Measurements from ENCODE around the gene NKD2.
"Not testable (repeated sequence)": the region's sequence is repeated elsewhere in the genome, so short reads cannot be mapped to it uniquely, and the experiment has no call there.

The NKD2 gene

GRCh38 chr5:1000831-1001230, 7.8 kb upstream of the NKD2 start:
- DNase-seq (ENCODE audit: low spot score) = not testable (repeated sequence)

DNA sequence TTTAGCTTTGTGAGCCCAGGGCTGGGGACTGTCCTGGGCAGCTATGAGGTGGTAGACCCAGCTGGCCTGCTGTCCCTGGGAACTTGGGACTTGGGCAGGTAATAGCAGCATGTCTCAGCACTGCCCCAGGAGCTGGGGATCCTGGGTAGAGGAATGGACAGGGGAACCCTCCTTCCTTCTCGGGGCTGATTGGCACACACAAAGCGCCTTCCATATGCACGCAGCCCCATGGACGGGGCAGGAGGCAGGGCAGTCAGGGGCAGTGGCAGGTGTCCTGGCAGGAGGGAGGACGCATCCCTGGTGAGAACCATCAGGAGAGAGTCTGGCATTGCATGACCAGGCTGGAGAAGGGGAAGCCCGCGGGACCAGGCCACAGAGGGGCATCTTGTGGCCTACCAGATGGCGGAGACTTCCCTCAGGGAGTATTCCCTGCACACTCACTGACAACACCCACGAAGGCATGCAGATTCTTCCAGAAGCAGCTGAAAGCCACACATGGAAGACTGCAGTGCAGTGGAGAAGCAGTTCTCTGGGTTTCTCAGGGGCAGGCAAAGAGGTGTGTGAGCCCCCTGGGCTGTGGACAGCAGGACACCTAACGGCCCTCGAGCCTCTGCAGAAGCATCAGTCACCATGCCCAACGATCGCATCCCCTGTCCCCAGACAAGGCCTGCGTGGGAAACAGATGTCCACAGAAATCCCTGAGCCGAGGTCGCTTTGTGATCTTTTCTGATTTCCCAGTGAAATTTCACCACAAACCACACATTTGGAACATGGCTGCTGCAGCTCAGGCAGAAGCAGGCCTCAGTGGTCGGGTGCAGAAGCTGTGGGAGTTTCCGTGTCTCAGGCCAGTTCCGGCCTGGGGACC, 7.0 kb upstream of the NKD2 start:
- no peak for DNase-seq (ENCODE audit: low spot score)

DNA sequence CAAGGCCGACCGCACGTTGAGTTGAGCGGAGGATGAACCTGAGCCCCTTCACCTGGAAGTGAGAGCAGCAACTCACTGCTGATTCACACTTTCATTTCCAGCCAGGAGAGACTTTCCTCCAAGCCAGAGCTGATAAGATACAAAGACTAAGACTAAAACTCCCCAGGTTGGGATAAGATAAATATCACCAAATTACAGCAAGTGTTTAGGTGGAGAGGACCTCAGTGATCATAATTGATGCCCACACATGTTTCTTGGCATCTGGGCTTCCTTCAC, 6.4 kb upstream of the NKD2 start:
- DNase-seq (ENCODE audit: low spot score) = no peak

GRCh38 chr5:1002836-1003235, 5.8 kb upstream of the NKD2 start:
- DNase-seq (ENCODE audit: low spot score) = no peak

GRCh38 chr5:1003296-1003937, 5.2 kb upstream of the NKD2 start:
- no peak for DNase-seq (ENCODE audit: low spot score)

DNA sequence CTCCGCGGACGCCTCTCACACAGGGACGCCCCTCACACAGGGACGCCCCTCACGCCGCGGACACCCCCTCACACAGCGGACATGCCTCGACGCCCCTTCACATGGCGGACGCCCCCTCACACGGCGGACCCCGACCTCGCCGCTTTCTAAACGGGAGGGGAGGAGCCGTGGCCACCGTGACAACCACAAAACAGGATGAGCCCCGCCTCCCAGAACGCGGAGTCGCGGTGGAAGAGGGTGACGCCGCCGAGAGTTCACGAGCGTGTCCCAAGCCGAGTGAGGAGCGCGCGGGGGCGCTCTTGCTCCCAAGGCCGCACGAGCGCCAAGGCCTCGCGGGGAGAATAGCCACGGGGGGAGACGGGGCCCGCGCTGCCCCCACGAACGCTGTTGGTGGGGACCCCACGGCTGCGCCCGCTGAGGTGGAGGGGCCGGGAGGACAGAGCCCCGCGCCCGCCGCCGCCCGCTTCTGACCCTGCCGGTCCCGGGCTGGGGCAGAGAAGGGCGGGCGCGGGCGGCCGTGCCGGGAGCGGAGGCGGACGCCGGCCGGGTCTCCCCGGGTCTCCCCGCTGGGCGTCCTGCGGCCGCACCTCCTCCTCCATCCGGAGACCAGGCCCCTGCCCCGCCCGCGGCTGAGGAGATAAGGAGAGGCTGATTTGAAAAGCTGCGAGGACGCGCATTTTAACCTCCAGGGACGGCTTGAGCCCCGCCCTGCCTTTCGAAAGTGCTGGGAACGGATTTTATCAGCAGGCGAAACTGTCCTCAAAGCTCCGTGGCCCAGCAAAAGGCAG, 3.9 kb upstream of the NKD2 start:
- DNase-seq (ENCODE audit: low spot score) = no peak

- no peak for DNase-seq (ENCODE audit: low spot score)
These were observed 3.3 kb upstream of the NKD2 start for GRCh38 chr5:1005249-1005851.

DNA sequence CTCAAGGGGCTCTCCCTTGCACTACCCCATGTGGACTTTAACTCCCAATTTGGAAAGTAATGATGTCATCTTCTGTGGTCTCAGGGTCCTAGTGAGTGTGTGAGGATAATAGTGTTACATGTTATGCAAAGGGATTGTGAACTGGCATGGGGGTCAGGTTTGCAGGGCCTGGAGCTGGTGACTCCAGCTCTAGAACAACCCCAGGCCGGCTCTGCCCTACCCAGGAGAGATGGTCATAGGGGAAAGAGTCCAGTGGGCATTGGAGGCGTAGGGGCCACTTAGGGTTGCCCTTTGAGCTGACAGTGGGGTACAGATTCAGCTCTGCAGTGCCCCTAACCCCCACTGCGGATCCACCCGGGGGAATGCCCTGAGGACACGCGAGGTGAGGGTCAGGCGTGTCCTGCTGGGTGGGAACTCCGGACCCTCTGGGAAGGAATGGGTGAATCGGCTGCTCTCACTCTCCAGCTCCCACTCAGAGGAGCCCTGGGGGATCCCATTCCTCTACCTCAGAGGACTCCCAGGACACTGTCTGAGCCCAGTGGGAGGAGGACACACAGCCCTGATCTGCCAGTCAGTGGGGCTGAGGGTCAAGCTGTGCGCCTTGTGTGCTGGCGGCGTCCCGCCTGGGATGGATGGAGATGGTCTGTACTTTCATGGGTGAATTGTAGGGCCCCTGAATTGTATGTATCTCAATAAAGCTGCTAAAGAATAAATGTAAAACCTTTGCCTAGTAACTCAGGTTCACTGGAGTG, 2.5 kb upstream of the NKD2 start:
- DNase-seq (ENCODE audit: low spot score) = no peak

- no peak for DNase-seq (ENCODE audit: low spot score)
These were observed 1.9 kb upstream of the NKD2 start for GRCh38 chr5:1006656-1007071.

- no peak for DNase-seq (ENCODE audit: low spot score)
These were observed 1.4 kb upstream of the NKD2 start for GRCh38 chr5:1007221-1007680.

DNA sequence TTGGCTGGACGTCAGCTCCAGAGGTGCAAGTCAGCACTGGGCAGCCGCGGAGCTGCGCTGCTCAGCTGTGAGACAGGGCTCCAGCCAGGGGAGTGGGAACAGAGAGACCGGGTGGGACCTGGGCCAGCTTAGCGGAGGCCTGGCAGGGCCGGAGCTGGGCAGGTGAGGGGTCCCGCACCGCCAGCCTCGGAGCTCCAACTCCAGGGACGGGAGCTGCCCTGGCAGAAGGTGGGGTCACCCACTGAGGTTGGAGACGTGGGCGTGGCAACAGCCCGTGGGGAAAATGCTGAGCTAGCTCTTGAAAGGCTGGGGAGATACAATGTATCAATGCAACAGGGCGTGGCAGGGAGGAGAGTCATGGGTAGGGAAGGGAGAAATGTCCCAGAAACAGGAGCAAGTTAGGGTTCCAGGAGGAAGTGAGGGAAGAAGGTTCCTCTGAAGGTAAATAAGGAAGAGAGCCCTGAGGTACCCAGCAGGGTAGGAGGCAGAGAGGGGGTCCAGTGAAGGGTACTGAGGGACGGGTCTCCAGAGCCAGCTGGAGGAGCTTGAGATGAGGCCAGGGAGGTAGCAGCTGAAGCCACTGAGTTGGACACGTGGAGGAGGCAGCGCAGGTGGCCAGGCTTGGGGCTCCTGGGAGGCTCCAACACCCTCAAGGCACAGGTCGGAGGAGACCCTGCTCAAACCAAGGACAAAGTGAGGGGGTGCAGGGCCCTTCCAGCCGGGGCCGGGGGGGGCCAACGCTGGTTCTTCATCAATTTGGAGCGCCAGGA, 736 bp upstream of the NKD2 start:
- DNase-seq (ENCODE audit: low spot score) = no peak

DNA sequence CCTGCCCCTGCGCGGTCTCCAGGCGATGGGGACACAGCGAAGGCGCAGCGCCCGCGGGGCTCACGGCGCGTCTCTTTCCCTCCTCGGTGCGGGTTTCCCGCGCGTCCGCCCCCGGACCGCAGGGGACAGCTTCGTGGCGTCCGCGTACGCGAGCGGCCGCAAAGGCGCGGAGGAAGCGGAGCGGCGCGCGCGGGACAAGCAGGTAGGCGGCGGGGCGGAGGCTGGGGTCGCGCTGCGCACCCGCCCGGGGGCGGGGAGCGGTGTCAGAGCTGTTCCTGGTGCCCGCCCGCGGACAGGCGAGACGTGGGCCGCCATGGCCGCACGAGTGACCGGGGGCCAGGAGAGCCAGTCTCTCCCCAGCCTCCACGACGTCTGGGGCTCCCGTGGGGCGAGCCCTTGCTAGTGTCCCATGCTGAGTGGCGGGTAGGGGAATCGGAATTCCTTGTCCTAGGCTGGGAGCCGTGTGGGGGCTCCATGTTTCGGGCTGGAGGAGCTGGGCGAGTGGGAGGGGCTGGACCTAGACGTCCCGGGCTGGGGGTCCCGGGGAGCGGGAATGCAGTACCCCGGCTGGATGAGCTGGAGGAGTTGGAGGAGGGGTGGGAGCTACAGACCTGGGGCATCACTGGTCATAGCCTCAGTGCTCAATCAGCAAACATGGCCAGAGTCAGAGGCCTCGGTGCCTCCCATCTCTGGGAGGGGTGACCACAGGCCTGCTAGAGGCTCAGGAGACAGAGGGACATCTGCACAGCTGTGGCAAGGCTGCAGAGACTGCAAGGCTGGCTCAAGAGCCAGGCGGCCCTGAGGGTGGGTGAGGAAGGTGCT, 968 bp downstream of the NKD2 start:
- no peak for DNase-seq (ENCODE audit: low spot score)

DNA sequence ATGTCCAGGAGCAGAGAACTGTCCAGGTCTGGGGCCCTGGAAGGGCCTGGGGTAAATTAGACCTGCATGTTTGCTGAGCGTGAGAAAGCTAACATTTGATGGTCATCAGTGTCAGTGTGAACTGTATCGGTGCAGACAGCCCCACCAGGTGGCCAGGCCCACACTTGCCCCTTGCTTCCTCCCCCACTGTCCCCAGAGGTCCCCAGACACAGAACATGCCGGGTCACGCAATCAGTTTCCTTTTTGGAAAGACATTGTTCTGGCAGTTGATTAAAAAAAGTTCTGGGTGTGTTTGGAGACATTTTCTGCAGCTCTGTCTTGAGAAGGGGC, 1.5 kb downstream of the NKD2 start:
- no peak for DNase-seq (ENCODE audit: low spot score)

DNA sequence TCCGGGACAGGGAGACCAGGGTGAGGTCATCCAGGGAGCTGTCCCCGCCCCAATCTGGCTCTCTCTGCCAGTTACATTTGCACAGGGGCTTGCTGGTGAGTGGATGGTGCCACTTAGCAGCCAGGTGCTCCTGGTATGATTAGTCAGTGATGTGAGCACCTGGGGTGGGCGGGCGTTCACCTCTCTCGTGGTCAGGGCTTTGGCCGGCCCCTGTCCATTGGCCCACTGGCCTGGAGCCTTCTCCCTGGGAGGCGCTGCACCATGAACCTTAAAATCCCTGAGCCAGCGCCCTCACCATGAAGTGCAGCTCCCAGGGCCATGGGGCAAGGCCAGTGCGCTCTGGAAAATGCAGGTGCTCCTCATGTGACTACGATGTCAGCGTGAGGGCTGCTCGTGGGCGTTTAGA, 2.0 kb downstream of the NKD2 start:
- DNase-seq (ENCODE audit: low spot score) = no peak

- peak; percentile 79 for DNase-seq (ENCODE audit: low spot score)
These were observed 2.6 kb downstream of the NKD2 start for GRCh38 chr5:1011226-1011631.

DNA sequence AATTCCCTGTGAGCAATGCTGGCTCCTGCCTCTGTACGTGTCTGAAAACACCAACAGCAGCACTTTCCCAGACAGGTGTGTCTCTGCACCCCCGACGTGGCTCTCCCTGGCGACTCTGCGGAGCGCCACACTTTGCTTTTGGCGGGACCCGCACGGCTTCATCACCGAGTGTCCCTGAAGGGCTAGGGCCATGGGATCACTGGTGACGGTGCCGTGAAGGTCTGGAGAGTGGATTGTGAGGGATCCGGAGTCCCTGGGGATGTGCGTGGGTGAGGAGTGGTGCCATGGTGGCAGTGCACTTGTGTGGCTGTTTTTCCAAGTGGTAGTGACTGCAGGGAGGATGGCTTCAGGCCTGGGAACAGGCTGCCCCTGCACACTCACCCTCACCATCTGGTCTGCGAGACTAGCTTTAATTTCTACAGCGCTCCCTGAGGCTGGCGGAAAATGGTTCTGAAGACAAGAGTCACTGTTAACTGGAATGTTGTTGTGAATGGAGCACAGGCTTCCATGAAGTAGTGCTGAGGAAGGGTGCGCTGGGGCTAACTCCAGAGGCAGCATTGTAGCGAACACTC, 3.2 kb downstream of the NKD2 start:
- no peak for DNase-seq (ENCODE audit: low spot score)

DNA sequence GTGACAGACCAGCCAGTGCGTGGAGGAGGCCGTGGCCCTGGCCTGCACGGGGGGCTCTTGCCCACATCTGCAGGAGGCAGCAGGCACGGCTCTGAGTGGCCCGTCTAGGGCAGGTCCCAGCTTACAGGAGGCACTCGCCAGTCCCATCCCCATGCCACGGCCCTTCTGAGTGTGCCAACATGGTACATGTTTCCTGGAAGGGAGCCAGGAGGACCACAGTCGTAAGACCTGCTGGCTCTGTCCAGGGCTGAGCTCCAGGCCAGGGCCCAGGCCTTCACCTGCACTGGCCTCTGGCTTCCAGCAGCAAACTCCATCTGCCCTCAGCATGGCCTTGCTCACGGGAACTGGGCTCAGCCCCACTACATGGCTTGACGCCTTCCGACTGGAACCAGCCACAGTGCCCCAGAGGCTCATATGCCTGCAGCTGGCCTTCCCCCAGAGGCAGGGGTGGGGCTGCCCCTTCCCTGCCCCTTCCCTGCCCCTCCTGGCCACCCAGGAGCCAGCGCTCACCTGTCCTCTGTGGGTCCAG, 3.8 kb downstream of the NKD2 start:
- DNase-seq (ENCODE audit: low spot score) = no peak

GRCh38 chr5:1012900-1013237, 4.3 kb downstream of the NKD2 start:
- DNase-seq (ENCODE audit: low spot score) = no peak

DNA sequence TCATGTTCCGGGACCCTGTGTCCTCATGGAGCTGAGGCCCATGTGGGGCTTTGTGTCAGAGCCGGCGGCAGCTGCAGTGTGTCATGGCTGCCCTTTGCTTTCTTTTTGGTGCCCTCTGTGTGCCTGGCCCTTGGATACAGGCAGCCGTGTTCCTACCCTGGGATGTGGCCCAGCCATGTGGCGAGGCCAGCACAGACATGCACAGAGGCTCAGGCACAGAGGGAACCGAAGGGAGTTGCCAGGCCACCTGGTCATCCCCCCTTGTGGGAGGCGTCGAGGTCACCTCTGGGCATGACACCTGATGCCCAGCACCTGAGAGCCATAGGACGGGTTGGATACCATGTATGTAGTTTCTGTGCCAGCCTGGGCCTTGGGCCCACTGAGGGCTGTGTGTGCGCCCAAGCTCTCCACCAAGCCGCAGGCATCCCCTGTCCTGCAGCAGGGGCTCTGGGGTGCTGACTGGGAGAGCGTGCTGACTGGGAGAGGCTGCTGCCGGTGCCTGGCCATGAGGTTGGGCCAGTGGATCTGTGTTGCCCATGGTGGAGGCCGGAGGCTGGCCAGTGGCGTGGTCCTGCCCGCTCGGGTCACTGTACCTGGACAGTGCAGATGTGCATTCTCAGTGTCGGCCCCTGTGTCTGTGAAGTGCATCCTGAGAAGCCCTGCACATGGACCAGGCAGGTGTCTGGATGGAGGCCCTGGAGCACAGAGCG, 4.8 kb downstream of the NKD2 start:
- no peak for DNase-seq (ENCODE audit: low spot score)
